GM19193 (cell line): ENCODE results near the gene LRIT1.

Source experiments
- POLR2A ChIP-seq: IDR thresholded peaks from 4 replicates; pipeline ENCODE4 v1.6.1; 2011; ENCODE audit not compliant: insufficient read depth, insufficient read length; ENCODE audit errors: extremely low read depth

The LRIT1 gene

DNA sequence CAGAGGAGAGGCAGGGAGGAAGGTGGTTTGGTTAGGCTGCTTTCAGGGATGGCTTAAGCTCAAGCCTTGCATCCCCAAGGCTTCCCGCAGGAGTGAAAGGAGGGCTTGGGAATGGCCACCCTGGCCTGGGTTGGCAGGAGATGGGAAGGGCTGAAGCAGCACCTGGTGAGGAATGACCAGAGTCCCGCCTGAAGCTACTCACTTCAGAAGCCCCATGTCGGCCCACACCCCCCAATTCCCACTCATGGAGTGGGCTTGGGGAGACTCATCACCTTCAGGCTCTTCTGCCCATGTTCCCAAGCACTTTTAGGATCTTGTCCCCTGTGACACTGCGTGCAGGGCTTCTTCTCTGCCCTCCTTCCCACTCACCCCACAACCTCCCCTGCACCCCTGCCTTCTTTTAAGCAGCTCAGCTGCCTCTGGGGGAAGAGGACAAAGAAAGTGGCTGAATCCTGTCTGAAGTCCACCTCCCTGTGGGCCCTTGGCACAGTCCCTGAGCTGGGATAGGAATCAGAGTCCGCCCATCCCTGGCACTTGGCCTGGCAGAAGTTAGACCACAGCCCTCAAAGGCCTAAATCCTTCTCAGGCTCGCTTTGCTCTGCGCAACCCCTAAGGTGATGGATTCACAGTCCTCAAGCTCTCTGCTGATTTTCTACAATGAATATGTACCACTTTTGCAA, 20.0 kb upstream of the LRIT1 start:
- no peak for TF ChIP-seq POLR2A

DNA sequence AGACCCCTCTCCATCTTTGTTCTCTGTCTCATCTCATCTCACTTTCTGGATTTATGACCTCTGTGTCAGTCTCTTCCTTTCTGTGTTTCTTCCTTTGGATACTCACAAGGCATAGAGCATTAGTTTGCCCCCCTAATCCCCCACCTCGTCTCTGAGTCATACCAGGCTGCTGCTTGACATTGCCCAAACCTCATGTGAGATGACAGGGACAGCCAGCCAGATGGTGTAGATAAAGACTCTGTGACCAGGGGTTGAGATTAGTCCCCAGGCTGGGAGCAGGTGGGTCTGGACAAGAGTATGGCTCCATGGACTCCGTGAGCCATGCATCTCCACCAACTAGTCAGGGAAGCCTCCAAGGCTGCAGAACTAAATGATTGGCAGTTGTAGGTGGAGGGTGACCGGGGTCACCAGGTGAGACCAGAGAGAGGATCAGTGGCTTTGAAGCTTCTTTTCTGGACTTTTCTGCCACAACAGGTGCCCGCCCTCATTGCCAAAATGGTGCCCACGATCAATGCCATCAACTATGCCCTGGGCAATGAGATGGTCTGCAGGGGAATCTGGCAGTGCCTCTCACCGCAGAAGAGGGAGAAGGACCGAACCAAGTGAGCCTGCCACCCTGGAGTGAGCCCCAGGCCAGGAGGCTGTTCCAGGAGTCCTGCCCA, 16.8 kb upstream of the LRIT1 start:
- no peak for TF ChIP-seq POLR2A

DNA sequence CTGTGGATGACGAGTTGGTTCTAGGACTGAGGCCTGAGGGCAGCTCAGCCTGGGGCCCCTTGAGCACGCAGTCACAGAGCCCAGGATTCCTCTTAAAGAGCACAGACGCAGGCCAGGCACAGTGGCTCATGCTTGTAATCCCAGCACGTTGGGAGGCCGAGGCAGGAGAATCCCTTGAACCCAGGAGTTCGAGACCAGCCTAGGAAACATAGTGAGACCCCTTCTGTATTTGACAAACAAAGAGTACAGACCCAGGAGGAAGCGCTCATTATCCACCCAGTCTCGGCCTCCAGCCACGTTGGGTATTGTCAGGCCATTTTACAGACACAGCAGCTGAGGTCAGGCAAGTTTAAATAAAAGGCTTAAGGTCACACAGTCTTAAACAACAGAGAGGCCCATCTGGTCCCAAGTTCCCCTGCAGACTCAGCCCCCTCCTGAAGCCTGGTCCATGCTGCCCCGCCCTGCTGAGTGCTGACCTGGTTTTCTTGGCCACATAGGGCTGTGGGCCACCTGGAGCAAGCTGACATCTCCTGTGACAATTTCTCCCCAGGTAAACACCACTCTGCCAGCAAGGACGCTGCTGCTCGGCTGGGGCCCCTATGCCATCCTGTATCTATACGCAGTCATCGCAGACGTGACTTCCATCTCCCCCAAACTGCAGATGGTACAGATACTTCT, 16.1 kb upstream of the LRIT1 start:
- TF ChIP-seq POLR2A: no peak

DNA sequence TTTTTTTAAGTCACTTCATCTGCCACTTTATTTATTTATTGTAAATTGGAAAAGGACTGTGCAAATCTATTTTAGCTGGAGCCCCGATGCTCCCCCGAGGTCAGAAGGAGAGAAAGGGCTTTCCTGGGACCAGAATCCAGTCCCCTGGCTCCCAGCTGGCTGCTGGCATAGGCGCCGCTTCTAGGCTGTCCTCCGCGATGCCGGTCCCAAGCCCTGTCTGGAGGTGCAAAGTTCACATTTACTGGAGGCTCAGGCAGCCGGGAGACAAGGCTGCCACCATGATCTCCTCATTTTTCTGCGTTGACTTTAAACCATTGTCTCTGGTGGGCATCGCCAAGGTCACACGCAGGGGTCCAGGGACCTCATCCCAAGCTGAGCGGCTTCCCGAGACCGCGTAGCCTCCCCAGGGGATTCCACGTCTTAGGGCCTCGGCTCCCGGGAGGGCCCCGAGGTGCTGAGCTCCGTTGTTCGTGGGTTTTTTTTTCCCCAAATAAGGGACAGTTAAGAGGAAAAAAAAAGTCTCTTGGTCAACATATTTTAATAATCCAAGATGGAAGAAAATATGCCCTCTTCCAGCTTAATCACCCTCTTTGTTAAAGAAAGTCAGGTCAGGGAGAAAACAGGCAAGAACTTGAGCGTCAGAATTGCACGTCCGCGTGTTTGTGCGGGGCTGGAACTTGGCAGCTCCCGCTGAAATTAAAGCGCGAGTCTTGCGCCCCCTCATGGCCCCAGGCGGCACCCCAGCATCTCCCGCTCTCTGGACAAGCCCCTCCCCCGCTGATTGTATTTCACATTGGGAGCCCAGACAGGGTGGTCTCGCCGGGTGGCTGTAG, 15.4 kb upstream of the LRIT1 start:
- TF ChIP-seq POLR2A: no peak

DNA sequence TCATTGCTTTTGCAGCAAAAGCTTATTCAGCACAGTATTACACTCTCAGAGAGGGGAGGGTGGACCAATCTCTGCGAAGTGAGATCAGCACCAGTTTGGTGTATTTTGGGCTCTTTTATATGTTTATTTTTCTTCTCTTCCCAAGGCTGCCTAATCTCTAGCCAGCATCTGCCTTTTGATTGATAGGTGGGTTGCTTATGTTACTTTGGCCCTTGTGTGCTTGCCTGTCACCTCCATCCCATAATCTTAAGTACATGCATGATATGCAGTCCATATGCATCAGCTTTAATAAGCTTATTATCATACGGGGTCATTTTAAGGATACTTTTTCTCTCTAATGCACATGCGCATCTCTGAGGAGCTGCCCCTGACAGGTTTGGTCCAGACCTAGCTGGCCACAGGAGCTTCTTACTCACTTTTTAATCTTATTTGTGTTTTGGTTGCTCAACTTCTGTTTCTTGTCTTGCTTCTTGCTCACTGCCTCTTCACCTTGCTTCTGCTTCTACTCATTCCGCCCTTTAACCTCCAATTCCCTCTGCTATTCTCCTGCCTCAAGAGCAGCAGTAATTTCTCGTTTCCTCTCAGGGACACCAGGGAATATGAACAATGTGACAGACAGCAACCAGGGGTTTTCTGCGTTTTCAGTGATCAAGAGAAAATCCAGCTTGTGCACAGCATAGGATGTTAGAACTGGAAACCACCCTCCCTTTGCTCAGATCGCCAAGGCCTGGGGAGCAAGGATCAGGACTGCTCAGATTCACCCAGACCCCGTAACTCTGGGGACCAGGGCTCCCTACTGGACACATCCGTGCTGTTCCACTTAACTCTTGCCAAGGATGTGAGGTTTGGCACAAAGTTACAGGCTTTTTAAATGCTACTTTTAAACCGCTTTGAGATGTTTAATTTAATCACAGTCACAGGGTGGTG, 13.5 kb upstream of the LRIT1 start:
- TF ChIP-seq POLR2A: no peak

DNA sequence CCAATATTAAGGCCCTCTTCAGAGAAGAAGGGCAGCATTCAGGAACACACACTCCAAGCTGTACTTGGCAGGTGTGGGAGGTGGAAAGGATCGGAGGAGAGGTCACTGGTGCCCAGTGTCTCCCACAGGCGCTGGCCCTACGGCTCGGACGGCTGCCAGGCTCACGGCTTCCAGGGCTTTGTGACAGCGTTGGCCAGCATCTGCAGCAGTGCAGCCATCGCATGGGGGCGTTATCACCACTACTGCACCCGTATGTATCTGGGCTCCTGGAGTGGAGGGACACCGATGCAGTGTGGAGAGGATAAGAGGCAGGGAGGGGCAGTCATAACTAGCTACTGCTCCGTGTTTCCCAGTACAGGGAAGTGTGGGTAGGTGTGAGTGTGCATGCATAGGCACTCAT, 7.4 kb upstream of the LRIT1 start:
- TF ChIP-seq POLR2A: no peak

DNA sequence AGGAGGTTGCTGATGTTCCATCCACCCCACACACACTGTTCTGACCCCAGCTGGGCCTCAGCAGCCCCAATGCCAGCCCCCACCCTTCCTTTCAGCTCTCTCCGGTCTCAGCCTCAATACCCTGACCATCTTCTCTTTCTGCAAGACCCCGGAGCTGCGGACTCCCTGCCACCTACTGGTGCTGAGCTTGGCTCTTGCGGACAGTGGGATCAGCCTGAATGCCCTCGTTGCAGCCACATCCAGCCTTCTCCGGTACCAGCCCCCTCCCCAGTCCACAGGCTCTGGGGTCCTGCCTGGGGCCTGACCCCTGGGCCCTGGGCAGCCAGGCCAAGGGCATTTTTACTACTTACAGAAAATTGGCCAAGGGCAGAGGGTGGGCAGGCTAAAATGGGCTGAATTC, 6.2 kb upstream of the LRIT1 start:
- no peak for TF ChIP-seq POLR2A

DNA sequence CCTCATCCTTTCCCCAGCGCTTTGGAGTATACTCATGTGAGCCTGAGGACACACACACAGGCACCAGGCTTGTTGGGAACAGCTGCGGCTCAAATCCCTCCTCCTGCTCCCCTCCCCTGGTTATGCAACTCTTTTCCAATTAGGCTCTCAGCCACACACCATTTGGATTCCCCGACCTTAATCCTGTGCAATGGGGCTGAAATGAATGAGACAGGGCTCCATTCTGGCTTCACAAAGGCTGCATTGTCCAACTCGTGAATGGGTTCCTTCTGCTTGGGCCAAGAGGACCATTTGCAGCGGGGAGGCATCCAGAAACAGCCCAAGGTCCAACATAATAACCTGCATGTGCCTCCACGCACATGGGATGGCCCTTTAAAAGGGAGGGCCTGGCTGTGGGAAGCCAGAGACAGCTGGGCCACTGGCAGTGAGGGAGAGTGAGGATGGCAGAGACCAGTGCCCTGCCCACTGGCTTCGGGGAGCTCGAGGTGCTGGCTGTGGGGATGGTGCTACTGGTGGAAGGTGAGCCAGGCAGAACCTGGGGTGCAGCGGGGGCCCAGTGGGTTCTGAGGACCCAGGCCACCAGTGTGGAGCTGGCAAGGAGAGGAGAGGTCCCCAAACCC, 3.4 kb upstream of the LRIT1 start, which contains the start of gene RGR:
TSS of gene RGR (plus strand) at position 403 of the 620 bp plus-strand sequence. CDS start at position 441, 38 bp downstream.
- TF ChIP-seq POLR2A: no peak

DNA sequence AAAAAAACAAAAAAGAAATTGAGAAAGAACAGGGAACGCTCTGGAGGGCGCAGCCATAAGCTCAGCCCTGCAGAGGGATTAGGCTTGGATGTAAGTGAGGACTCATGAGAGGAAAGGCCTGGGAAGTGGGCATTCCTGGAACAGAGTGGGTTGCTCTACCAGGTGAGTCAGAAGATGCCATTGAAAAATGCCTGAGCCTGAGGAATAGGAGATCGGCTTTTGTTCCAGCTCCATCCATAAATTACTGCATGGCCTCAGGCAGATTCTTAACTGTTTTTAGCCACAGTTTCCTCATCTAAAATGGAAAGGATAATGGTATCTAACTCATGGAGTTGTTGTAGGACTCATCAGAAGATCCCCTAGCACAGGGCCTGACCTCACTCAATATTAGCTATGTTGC, 2.4 kb upstream of the LRIT1 start:
- TF ChIP-seq POLR2A: no peak

DNA sequence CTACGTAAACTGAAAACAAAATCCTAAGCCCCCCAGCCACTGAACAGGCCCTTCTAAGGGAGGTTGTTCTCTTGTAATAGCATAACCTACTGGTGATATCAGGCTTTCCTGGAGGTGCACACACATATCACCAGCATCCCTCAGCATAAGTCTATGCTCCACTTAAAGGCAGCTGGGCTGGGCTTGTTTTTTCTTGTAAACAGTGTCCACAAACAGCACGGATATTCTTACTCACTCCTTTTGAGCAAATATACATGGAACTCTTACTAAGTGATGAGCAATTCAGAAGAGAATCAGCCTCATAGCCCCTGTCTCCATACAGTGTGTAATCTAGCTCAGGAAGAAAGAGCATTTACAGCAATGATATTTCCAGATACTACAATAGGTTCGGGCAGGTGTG, 2.4 kb downstream of the LRIT1 start:
- TF ChIP-seq POLR2A: no peak

DNA sequence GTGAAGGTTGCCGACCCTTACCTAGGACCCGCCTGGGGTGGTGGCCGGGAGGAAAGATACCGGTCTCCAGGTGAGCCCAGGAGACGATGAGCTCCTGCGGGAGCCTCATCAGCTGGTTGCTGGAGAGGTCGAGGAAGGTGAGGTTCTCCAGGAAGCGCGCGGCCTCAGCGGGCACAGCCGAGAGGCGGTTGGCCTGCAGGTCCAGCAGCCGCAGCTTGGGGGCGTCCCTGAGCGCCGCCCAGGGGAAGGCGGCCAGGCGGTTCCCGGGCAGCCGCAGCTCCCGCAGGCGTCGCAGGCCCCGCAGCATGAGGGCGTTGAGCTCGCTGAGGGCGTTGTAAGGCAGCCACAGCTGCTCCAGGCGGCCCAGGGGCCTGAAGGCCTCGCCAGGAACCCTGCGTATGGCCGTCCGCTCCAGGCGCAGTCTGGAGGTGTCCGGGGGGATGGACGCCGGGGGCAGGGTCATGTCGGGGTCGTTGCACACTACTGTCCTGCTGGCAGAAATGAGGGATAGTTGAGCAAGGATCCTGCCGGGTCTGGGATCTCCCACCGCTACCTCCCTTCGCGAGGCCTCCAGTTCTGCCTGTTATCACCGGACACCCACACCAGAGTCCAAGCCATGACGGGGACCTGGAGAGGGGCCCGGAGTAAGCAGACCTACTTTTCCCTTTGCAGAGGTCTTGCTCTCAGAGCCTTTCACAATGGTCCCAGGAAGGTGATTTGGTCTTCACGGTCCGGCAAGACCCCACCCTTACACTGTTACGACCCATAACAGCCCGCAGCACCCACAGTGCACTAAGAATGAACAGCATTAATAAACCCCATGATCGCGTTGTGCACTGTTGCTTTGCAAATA, 3.9 kb downstream of the LRIT1 start:
- no peak for TF ChIP-seq POLR2A

DNA sequence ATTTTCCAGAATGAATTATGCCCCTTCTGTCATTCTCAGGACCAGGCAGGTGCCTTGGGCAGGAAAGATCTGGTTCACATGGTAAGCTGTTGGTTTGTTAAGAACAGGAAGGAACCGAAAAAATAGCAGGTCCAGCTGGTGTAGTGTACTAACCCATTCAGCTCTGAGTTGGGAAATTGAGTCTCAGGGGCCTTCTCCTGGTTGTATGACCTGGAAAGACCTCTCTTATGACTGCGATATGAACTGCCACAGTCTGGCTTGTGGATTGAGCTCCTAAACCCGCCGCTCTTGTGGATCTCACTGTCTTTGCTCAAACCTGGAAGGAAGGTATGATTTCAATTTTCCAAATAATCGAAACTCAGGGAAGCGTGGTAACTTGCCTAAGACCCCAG, 4.5 kb downstream of the LRIT1 start:
- no peak for TF ChIP-seq POLR2A

DNA sequence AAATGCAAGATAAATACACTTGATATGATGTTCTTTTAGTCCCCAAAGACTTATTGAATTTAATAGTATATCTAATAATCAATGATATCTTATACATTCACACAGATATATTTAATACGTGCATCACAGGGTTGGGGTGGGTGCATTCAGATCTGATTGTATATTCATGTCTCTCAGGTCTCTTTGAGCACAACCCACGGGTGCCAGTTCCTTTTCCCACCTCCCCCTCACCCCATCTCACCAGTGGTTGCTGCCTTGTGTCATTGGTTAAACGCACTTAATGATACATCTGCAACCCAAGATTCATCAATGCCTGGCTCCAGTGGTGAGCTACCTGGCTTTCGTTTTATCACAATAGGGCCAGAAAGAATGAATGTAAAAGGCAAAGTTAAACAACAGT, 6.2 kb downstream of the LRIT1 start:
- TF ChIP-seq POLR2A: no peak
